GM06990 (cell line): ENCODE data around the gene GET4.

Experiments
- DNase-seq: peaks from one replicate; pipeline ENCODE4 v3.0.0-alpha.2; 2011; ENCODE audit not compliant: insufficient read length; ENCODE audit errors: extremely low read depth
- H3K27me3 ChIP-seq: replicated peaks from 2 replicates; pipeline ENCODE4 v1.6.0; 2011; ENCODE audit warnings: low read length; ENCODE audit not compliant: control insufficient read depth, insufficient read depth
- H3K36me3 ChIP-seq: 2 replicates; pipeline ENCODE4 v1.5.1; 2011; ENCODE audit warnings: low read length; ENCODE audit not compliant: control insufficient read depth, insufficient read depth
- H3K4me3 ChIP-seq: replicated peaks from 2 replicates; pipeline ENCODE4 v1.5.1; 2011; ENCODE audit warnings: low read depth, mild to moderate bottlenecking, control low read depth, low read length
- TF ChIP-seq, protein P1 (sequence below): IDR thresholded peaks from 2 replicates; pipeline ENCODE4 v1.5.1; 2011; ENCODE audit warnings: low read length, control low read depth, mild to moderate bottlenecking, inconsistent platforms; ENCODE audit not compliant: insufficient read depth, poor library complexity, severe bottlenecking

The GET4 gene

GRCh38 chr7:832968-833424, 43.4 kb upstream of the GET4 start:
- DNase-seq: no peak
- TF ChIP-seq, protein P1, sequence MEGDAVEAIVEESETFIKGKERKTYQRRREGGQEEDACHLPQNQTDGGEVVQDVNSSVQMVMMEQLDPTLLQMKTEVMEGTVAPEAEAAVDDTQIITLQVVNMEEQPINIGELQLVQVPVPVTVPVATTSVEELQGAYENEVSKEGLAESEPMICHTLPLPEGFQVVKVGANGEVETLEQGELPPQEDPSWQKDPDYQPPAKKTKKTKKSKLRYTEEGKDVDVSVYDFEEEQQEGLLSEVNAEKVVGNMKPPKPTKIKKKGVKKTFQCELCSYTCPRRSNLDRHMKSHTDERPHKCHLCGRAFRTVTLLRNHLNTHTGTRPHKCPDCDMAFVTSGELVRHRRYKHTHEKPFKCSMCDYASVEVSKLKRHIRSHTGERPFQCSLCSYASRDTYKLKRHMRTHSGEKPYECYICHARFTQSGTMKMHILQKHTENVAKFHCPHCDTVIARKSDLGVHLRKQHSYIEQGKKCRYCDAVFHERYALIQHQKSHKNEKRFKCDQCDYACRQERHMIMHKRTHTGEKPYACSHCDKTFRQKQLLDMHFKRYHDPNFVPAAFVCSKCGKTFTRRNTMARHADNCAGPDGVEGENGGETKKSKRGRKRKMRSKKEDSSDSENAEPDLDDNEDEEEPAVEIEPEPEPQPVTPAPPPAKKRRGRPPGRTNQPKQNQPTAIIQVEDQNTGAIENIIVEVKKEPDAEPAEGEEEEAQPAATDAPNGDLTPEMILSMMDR: no peak
- Histone ChIP-seq H3K4me3 (peak overlapping the region; percentile 57; the same call in 1 of the 2 replicates), H3K27me3 (no peaks in the 10 kb centered on the region), H3K36me3 (peaks cover 1% of the 10 kb centered on the region)

DNA sequence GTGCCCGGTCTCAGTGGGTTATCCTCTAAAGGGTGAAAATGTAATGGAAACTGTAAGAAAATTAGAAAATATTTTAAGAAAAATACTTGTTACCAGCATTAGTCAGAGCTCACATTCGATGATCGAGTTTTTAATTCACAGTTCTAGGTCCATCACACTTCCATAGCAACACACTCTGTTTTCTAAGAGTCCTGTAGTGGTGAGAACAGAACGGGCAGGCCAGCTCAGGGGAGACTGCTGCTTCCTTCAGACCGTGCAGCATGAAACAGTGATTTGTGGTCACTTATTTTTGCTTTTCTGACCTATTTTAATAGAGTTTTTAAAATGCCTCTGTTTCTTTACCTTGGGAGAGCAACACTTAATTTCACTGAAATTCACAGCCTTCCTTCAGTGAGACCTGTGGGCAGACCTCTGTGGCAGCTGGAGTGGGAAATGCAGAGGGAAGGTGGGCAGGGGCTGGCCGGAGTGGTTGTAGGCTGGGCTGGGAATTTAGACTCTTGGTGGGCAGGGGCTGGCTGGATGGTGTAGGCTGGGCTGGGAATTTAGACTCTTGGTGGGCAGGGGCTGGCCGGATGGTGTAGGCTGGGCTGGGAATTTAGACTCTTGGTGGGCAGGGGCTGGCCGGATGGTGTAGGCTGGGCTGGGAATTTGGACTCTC, 42.6 kb upstream of the GET4 start:
- TF ChIP-seq, protein P1: no peak
- H3K36me3 ChIP-seq: no peaks in the 10 kb centered on the region; the same call in 1 of the 2 replicates
- H3K4me3 ChIP-seq: no peak overlapping the region
- no peak for DNase-seq
- no peaks in the 10 kb centered on the region for H3K27me3 ChIP-seq

DNA sequence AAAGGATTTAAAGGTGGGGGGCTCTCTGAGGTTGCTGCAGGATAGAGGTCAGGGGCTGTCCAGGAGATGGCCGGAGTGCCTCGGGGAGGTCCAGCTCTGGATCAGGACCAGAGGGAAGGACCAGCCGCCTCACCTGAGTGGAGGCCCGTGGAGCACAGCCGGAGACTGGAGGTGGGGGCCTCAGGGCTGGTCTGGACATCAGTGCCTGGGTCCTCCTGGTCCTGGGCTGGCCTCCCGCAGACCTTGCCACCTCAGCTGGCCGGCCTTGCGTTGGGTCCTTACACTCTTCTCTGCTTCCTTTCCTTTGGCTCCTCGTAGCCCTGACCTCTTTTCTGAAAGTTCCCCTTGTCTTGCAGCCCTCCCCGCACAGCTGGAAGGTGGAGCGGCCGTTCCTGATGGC, 42.1 kb upstream of the GET4 start:
- H3K36me3 ChIP-seq: no peaks in the 10 kb centered on the region; the same call in 1 of the 2 replicates
- no peak for DNase-seq
- TF ChIP-seq, protein P1: no peak
- no peak overlapping the region for H3K4me3 ChIP-seq
- H3K27me3 ChIP-seq: no peaks in the 10 kb centered on the region

DNA sequence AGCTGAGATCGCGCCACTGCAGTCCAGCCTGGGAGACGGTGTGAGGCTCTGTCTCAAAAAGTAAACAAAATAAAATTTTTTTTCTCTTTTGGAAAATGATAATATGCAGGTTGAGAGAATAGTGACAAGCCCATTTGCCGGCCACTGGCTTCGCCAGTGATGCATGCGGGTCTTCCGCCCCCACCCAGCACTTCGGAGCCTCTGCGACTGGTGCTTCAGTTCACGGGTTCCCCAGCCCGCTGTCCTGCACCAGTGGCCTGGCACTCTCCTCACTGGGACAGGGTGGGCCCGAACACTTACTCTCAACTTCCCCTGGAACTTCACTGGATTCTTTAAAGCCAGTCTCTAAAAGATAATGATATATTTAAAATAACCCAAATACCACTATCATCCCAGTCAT, 41.3 kb upstream of the GET4 start:
- Histone ChIP-seq H3K4me3 (no peak overlapping the region), H3K27me3 (no peaks in the 10 kb centered on the region), H3K36me3 (peaks cover under 1% of the 10 kb centered on the region)
- no peak for DNase-seq
- TF ChIP-seq, protein P1: no peak

GRCh38 chr7:835485-836401, 40.6 kb upstream of the GET4 start:
- TF ChIP-seq, protein P1: no peak
- Histone ChIP-seq H3K4me3 (no peak overlapping the region), H3K36me3 (peaks cover 4% of the 10 kb centered on the region), H3K27me3 (no peaks in the 10 kb centered on the region)
- no peak for DNase-seq
